Fibroblast of the conjunctiva (primary cell): ENCODE data around the gene IL22RA2.

Experiments used
- DNase-seq: peaks from one replicate; pipeline ENCODE4 v3.0.0-alpha.2; 2010; ENCODE audit warnings: low read depth

Gene IL22RA2

GRCh38 chr6:137095651-137096238 is 77.7 kb downstream of the IL22RA2 start:
- DNase-seq, result no peak

GRCh38 chr6:137095093-137095492 is 78.4 kb downstream of the IL22RA2 start:
- DNase-seq, result no peak

- peak; percentile 79 for DNase-seq
Observed at GRCh38 chr6:137094411-137095008, 78.9 kb downstream of the IL22RA2 start.
